GM21619 (cell line): ENCODE data around the gene TRIM7.
A peak's percentile ranks its signal among the peaks of the same experiment; 100 is the strongest.
"Not testable (repeated sequence)": the region's sequence is repeated elsewhere in the genome, so short reads cannot be mapped to it uniquely, and the experiment has no call there.

Experiments
- ATAC-seq: cut with Tn5 transposase; IDR thresholded peaks from one replicate; pipeline ENCODE4 v1.9.1; 2021; ENCODE audit not compliant: unreplicated experiment

Gene TRIM7

DNA sequence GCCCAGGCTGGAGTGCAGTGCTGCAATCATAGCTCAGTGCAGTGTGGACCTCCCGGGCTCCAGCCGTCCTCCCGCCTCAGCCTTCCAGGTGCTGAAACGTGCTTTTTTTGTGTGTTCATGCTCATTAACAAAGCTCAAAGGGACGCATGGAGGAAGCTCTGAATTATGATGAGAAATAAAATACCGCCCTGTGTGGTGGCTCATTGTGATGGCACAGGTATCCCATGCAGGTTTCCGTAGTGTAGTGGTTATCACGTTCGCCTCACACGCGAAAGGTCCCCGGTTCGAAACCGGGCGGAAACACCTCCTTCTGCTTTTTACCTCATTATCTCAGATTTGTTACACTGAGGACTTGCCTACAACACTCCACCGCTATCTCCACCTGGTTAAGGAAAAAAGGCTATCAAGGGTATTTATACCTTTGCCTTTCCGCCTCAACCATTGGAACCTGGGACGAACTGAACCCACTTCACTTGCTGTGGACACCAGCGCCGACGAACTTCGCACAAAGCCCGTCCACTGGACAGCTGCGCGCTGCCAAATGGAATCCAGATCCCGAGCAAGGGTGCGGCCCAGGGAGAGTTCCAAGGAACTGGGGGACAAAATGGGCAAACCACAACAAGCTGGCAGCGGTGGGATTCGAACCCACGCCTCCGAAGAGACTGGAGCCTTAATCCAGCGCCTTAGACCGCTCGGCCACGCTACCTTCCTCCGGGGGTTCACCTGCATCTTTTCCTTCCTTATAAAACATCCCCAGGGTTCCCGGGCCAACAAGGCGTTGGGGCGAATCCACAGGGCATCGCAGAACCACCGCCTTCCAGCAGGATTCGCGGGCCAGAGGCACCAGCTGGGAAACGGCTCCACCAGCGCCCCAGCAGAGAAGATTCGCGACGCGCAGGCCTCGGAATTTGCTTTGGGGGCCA is 31.3 kb downstream of the TRIM7 start:
- peak; percentile 43 for ATAC-seq

DNA sequence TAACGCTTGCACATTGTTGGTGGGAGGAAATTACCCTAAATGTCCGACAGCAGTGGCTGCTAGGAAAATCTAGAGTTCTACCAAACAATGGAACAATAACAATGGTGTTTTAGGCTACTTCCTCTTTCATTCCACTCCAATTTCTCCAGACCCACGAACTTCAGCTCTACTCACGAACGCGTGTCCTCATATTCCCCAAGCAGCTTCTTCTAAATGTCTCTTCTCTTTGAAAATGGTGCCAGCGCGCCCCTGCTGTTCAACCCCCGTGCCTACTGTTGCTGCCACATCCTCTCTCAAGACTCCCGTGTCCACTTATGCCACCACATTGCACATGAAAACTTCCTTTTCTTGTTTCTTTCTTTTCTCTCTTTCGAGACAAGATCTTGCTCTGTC is 32.0 kb downstream of the TRIM7 start:
- ATAC-seq = peak; percentile 33

DNA sequence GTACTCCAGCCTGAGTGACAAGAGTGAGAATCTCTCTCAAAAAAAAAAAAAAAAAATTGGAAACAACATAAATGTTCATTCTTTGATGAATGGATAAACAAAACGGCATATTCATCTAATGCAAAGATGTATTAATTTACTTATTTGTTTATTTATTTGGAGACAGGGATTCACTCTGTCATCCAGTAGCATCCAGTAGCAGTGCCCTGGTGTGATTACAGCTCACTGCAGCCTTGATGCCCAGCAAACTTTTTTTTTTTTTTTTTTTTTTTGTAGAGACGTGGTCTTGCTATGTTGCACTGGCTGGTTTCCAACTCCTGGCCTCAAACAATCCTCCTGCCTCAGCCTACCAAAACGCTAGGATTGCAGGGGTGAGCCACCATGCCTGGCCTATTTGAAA is 33.2 kb downstream of the TRIM7 start:
- ATAC-seq = no peak

DNA sequence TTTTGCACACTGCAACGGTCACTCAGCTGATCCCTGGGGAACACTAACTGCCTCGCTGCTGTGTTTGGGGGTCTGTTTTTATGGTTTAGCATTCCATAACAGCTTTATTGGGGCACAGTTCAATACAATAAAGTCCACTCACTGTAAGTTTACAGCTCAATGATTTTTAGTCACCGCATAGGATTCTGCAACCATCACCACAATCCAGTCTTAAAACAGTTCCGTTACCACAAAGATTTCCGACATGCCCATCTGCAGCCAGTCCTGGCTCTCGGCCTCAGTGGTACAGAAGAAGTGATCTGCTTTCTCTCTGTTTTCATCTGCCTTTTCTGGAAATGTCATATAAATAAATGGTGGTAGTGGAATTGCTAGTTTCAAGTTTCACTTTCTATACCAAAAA is 34.0 kb downstream of the TRIM7 start:
- ATAC-seq = no peak

DNA sequence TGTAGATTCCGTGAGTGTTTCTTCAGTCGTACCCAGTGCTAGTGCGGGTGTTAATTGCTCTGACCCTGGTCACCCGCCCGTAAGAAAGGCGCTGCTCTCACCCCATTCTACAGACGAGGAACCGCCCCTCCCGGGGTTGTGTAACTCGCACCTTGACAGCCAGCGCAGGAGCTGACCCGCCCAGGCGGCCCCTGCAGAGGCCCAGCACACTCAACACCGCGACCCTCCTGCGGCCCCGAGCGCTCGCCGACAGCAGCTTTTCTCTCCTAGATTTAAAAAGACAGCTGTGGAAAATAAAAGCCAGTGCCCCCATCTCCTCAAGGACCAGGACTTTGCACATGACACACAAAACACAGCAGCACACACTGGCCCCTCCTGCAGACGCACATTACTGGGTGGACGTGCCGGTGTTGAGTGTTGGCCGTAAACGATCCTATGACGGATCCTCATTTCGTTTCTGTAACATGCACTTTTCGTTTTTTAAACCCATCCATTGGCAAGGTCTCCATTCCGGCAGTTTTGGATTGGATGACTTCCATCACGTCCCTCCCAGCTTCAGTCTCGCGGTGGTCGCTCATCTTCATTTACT is 34.7 kb downstream of the TRIM7 start:
- no peak for ATAC-seq

DNA sequence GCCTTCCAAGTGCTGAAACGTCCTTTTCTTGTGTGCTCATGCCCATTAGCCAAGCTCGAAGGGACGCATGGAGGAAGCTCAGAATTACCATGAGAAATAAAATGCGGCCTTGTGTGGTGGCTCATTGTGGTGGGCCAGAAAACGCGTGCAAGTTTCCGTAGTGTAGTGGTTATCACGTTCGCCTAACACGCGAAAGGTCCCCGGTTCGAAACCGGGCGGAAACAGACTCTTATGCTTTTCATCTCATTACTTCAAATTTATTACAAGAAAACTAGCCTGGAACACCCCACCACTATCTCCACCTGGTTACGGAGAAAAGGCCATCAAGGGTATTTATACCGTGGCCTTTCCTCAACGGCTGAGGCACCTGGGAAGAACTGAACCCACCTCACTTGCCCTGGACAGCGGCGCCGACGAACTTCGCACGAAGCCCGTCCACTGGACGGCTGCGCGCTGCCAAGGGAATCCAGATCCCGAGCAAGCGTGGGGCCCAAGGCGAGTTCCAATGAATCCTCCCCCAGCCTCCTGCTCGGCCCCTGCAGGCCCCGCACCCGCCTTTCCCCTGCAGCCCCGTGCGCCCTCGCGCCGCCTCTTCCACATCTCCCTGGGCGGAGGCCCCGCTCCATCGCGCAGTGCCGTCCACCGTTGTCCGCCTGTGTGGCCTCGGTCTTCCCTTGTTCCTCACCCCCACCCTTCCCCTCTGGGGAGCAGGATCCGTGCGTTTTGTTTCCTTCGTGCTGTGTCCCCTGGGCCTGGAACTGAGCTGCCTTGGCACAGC is 35.3 kb downstream of the TRIM7 start:
- ATAC-seq = not testable (repeated sequence)

DNA sequence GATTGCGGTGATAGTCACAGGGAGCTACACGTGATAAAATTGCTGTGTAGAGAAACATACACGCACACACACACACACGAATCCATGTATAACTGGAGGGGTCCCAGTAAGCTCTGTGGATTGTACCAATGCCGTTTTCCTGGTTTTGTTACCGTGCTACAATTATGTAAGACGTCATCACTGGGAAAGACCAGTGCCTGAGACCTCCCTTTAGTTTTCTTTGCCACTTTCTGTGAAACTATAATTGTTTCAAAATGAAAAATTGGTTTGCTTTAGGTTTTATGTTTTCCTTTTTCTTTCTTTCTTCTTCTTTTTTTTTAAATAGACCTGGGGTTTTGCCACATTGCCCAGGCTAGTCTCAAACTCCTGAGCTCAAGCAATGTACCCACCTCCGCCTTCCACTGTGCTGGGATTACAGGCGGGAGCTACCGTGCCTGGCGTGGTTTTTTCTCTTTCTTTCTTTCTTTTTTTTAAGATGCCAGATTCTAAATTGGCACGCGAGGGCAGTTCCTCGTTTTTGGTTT is 36.3 kb downstream of the TRIM7 start:
- no peak for ATAC-seq

DNA sequence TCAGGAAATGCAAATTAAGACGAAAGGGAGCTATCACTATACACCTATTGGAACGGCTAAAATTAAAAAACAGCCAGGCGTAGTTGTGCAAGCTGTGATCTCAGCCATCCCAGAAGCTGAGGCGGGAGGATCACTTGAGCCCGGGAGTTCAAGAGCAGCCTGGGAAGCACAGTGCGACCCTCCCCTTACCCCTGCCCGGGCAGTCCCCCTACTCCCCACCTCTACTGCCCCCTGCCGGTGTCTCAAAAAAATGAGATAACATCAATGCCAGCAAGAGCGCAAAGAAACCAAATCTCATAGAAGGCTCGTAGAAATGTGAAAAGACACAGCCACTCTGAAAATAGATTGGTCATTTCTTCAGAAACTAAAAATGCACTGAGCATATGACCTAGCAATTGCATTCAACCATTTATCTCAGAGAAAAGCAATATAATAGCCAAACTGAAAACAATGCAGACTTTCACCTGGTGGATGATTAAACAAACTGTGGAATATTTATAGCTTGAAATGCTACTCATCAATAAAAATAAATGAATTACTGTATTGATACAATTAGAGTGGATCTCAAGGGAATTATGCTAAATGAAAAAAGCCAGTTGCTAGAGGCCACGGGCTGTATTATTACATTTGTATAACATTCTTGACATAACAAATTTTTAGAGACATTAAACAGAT is 37.0 kb downstream of the TRIM7 start:
- no peak for ATAC-seq

DNA sequence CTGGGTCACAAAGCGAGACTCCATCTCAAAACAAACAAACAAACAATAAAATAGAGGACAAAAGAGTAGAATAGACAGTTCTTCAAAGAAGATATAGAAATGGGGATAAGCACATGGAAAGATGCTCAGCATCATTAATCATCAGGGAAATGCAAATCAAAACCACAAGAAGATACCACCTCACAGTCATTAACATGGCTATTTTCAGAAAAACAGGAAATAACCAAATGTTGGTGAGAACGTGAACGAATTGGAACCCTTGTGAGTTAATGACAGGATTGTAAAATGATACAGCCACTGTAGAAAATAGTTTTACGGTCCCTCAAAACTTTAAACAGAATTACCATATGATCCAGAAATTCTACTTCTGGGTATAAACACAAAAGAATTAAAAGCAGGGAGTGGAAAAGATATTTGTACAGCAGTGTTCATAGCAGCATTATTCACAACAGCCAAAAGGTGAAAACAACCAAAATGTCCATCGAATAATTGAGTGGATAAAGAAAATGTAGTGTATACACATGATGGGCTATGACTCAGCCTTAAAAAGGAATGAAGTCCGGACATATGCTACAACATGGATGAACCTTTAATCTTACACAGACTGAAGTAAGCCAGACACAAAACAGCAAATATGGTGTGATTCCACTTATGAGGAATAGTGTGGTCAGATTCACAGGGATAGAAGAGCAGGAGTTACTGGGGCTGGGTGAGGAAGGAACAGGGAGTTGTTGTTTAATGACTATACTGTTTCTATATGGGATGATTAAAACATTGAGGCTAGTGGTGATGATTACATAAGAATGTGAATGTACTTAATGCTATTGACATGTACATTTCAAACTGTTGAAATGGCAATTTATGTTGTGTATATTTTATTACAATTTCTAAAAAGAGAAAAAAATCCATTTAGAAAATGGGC is 37.9 kb downstream of the TRIM7 start:
- ATAC-seq = no peak

DNA sequence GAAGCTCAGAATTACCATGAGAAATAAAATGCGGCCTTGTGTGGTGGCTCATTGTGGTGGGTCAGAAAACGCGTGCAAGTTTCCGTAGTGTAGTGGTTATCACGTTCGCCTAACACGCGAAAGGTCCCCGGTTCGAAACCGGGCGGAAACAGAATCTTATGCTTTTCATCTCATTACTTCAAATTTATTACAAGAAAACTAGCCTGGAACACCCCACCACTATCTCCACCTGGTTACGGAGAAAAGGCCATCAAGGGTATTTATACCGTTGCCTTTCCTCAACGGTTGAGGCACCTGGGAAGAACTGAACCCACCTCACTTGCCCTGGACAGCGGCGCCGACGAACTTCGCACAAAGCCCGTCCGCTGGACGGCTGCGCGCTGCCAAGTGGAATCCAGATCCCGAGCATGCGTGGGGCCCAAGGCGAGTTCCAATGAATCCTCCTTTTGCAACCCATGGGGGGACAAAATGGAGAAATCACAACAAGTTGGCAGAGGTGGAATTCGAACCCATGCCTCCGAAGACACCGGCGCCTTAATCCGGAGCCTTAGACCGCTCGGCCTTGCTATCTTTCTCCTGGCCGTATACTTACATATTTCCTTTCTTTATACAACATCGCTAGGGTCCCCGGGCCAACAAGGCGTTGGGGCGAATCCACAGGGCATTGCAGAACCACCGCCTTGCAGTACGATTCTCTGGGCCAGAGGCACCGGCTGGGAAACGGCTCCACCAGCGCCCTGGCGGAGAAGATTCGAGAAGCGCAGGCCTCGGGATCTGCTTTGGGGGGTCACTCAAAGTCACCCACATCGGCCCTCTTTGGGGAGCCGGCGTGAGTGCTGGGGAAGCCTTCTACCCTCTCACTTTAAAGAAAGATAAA is 40.7 kb downstream of the TRIM7 start:
- ATAC-seq = no peak

DNA sequence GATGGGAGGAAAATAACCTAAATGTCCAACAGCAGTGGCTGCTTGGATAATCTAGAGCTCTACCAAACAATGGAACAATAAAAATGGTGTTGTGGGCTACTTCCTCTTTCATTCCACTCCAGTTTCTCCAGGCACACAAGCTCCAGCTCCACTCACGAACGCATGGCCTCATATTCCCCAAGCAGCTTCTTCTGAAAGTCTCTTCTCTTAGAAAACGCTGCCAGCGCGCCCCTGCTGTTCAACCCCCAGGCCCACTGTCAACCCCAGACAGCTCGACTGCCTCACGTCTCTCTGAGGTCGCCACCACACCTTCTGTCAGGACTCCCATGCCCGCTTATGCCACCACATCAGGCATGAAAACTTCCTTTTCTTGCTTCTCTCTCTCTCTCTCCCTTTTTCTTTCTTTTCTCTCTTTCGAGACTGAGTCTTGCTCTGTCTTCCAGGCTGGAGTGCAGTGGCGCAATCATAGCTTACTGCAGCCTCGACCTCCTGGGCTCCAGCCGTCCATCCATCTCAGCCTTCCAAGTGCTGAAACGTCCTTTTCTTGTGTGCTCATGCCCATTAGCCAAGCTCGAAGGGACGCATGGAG is 41.4 kb downstream of the TRIM7 start:
- ATAC-seq = no peak

DNA sequence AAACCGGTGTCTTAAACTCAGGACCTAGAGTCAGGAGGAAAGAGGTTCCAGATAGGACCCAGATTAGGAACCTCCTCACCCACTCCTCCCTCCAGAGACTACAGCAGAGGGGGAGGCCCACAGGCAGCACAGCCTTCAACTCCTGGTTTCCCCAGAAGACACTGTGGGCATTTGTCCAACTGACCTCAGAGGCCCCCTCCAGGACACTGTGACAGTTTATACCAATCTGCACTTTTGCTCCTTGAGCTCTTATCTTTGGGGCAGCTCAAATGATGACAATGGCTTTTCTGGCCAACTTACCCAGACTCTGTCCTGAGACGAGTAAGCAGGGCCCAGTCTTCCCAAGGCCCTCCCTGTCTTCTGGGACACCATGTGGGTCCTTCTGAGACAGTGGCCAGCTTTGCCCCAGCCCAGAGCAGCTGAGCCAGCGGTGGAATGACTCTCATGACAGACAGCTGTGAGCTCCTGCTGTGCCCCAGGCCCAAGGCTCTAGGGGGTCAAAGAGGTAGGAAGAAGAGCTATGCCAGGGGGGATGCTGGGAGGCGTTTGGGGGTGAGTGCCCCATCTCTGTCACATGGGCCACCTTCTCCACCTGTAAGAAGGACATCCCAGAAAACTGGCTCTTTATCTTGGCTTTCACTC is 43.3 kb downstream of the TRIM7 start:
- ATAC-seq = no peak

DNA sequence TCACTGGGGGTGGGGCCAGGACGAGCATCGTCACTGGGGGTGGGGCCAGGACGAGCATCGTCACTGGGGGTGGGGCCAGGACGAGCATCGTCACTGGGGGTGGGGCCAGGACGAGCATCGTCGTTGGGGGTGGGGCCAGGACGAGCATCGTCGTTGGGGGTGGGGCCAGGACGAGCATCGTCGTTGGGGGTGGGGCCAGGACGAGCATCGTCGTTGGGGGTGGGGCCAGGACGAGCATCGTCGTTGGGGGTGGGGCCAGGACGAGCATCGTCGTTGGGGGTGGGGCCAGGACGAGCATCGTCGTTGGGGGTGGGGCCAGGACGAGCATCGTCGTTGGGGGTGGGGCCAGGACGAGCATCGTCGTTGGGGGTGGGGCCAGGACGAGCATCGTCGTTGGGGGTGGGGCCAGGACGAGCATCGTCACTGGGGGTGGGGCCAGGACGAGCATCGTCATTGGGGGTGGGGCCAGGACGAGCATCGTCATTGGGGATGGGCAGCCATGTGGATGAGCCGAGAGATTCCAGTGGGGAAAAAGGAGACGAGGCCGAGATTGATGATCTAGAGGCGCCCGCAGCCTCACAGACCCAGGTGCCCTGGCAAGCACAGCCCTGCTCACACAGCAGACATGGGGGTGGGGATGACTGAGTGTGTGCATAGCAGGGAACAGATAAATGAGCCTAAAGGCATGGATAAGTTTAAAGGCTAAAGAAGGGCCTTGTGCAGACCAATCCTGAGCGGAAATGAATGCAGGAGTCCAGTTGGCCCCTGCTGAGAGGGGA is 44.1 kb downstream of the TRIM7 start:
- not testable (repeated sequence) for ATAC-seq

DNA sequence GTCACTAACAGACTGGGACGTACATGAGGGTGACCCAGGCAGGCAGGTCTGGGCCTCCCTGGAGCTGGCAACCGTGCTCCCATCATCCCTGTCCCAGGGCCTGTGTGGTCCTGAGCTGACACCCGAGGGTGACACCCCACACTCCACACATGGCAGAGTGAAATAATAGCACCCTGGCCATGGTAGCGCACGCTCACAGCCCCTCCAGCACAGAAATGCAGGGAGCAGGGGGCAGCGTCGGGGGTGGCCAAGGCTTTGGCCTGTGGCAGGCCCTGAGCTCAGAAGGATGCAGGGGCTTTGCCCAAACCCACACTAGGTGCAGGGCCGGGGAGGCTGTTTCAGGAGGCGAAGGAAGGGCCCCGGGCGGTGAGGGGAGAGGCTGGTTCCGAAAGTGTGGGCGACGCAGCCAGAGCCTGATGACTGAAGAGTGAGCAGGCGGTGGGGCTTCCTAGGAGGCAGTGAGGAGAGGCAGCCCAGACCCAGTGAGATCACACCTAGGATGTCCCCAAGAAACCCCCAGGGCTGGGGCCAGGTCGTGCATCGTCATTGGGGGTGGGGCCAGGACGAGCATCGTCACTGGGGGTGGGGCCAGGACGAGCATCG is 44.7 kb downstream of the TRIM7 start:
- peak; percentile 40 for ATAC-seq

DNA sequence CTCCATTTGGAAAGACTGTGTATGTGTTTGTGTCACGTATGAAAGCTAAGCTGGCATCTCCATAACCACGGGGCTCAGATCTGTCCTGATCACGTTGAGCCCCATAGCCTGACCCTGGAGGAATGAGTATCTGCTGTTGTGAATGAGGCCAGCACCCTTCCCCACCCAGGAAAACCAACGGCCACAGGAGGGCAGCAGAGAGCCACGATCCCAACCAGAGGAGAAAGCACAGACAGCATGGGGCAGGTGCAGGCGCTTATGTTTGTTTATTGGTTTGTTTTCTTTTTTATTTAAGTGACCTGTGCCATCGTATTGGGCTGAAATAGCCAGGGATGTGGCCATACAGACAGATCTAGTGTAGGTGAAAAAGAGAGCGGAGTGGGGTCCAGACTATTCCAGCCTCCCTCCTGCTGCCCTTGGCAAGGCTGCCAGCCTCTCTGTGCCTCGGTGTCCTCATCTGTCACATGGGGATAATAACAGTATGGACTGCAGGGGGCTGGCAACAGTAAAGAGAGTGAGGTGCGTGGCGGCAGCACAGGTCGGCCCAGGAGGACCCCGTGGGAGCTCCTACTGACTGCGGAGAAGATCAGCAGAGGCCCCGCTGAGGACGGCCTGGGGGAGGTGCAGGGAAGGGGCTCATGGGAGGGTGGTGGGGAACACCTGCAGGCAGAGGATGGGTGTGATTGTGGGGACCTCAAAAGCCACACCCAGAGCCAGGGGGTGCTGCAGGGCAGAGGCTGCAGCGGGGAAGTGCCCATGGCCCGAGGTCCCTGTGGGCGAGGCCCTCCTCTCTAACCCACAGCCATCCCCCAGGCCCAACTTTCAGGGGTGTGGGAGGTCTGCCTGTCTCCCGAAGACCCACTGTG is 45.5 kb downstream of the TRIM7 start:
- peak; percentile 72 for ATAC-seq

DNA sequence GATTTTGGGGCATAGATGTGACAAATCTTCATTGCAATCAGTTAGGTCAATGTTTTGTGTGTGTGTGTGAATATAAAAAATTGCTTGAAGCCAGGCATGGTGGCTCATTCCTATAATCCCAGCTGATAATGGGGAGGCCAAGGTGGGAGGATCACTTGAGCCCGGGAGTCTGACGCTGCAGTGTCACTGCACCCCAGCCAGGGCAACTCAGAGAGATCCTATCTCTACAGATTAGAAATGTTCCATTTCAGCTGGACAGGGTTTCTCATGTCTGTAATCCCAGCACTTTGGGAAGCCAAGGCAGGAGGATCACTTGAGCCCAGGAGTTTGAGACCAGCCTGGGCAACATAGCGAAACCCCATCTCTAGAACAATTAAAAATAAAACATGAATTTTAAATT is 46.1 kb downstream of the TRIM7 start:
- ATAC-seq = no peak
